ENCODE results near the gene AARS1. TPM values are rescaled to one million over a fixed set of nuclear protein-coding genes. Genes with fewer than 3 reads are reported as not detected.

Gene AARS1
- polyA plus RNA-seq, 6 donors from 2014 or later: 24.6 to 42.7 (median 28.8) TPM

Other genes with a start within 250 kb of the AARS1 start
- gene PDPR, start 175.2 kb downstream of the AARS1 start, polyA plus RNA-seq (ENCODE audit: low read depth in 6 of 6): 10 to 100 TPM in 1 of 6 donors, 1 to 10 TPM in 5; 2.3 to 16.4 (median 7.0) TPM
- gene CLEC18C, start 115.7 kb downstream of the AARS1 start, polyA plus RNA-seq (ENCODE audit: low read depth in 6 of 6): not detected
- 10 to 100 TPM in 5 of 6 donors, 1 to 10 TPM in 1; 8.1 to 24.6 (median 12.2) TPM for gene EXOSC6, start 37.6 kb downstream of the AARS1 start, polyA plus RNA-seq (ENCODE audit: low read depth in 6 of 6)
- gene DDX19B, start 9.7 kb upstream of the AARS1 start, polyA plus RNA-seq (ENCODE audit: low read depth in 6 of 6): 10 to 100 TPM; 33.8 to 54.6 (median 37.8) TPM
- 10 to 100 TPM; 30.4 to 45.7 (median 38.0) TPM for gene DDX19A, start 57.4 kb upstream of the AARS1 start, polyA plus RNA-seq (ENCODE audit: low read depth in 6 of 6)
- 10 to 100 TPM; 12.7 to 28.7 (median 22.3) TPM for gene ST3GAL2, start 149.6 kb upstream of the AARS1 start, polyA plus RNA-seq (ENCODE audit: low read depth in 6 of 6)
- gene FCSK, start 165.1 kb upstream of the AARS1 start, polyA plus RNA-seq (ENCODE audit: low read depth in 6 of 6): 1 to 10 TPM; 2.5 to 5.8 (median 4.7) TPM
- gene COG4, start 234.0 kb upstream of the AARS1 start, polyA plus RNA-seq (ENCODE audit: low read depth in 6 of 6): 10 to 100 TPM; 41.7 to 83.4 (median 51.2) TPM
- gene SF3B3, start 234.3 kb upstream of the AARS1 start, polyA plus RNA-seq (ENCODE audit: low read depth in 6 of 6): 100 to 1,000 TPM in 1 of 6 donors, 10 to 100 TPM in 5; 29.3 to 136 (median 74.0) TPM